GM12801 (cell line): ENCODE data around the gene CALML5.

Experiments used
- TF ChIP-seq, protein P1 (sequence below): IDR thresholded peaks from one replicate; pipeline ENCODE4 v1.5.1; 2011; ENCODE audit warnings: control low read depth; ENCODE audit not compliant: insufficient read length; ENCODE audit errors: extremely low read depth

CALML5 gene

DNA sequence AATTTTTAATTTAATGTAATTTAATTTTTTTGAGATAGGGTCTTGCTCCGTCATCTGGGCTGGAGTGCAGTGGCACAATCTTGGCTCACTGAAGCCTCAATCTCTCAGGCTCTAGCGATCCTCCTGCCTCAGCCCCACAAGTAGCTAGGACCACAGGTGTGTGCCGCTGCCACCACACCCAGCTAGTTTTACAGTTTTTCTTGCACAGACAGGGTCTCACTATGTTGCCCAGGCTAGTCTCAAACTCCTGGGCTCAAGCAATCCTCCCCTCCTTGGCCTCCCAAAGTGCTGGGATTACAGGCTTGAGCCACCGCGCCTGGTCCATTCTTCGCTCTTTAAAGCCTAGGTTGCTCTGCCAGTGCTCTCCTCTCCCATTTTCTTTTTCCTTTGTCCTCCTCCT, 38.3 kb upstream of the CALML5 start:
- TF ChIP-seq, protein P1, sequence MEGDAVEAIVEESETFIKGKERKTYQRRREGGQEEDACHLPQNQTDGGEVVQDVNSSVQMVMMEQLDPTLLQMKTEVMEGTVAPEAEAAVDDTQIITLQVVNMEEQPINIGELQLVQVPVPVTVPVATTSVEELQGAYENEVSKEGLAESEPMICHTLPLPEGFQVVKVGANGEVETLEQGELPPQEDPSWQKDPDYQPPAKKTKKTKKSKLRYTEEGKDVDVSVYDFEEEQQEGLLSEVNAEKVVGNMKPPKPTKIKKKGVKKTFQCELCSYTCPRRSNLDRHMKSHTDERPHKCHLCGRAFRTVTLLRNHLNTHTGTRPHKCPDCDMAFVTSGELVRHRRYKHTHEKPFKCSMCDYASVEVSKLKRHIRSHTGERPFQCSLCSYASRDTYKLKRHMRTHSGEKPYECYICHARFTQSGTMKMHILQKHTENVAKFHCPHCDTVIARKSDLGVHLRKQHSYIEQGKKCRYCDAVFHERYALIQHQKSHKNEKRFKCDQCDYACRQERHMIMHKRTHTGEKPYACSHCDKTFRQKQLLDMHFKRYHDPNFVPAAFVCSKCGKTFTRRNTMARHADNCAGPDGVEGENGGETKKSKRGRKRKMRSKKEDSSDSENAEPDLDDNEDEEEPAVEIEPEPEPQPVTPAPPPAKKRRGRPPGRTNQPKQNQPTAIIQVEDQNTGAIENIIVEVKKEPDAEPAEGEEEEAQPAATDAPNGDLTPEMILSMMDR = no peak

DNA sequence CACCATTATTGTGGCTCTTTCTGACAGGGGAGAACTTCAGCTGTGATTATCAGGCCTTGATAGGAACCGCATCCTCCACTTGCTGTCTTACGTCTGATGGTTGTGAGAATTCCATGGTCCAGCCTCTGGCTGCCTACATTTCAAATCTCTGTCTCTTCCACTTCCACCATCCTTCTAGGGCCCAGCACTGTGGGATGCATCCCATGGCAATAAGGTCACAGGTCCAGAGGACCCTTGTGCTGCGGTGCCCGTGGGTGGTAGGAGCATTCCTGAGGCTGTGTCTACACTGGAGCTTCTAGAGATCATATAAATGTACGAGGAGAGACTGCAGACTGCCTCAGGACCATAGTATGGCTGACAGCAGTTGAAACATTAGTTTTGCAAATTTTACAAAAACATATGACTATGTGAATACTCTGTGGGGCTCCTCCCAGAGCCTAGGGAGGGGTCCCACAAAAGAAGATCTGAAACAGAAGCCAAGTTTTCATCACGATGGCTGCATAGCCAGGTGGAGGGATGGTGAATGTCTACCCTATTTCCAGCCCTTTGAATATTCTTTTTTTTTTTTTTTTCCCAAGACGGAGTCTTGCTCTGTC, 37.2 kb upstream of the CALML5 start:
- TF ChIP-seq, protein P1 = no peak

DNA sequence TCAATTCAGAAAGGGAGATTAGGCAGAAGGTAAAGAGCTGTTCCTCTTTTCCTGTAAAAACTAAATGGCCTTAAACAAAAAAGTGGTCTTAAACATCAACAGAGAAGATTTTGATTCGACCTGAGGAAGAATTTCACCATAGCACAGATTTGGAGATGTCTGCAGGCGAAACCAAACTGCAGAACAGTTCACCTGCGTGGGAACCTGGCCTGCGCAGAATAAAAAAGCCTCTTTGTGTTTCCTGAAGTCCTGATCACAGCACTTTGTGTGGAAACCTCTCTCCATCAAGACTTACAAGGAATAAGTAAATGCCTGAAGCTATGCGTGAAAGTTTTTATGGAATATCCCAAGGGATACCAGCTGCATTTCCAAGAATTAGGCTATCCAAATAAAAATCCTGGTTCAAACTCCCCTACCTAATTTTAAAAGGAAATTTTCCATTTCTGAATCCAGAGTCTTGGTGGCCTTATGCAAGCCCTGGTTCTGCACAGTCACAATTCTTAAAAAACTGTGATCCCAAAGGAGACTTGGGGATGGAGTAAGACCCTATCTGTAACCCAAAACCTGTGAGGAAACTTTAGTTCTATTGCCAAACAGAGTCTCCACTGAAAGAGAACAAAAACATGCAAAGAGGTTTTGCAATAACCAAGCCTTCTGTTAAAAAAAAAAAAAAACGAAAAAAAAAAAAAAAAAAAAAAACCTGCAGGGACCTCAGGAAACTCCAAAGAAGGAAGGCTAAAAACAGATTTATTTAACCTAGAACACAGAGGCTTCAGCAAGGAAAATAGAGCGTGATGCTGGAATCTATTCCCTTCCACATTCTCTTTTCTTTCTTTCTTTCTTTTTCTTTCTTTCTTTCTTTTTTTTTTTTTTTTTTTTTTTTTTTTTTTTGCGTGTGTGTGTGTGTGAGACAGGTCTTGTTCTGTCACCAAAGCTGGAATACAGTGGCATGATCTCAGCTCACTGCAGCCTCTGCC, 35.8 kb upstream of the CALML5 start:
- TF ChIP-seq, protein P1 = no peak

DNA sequence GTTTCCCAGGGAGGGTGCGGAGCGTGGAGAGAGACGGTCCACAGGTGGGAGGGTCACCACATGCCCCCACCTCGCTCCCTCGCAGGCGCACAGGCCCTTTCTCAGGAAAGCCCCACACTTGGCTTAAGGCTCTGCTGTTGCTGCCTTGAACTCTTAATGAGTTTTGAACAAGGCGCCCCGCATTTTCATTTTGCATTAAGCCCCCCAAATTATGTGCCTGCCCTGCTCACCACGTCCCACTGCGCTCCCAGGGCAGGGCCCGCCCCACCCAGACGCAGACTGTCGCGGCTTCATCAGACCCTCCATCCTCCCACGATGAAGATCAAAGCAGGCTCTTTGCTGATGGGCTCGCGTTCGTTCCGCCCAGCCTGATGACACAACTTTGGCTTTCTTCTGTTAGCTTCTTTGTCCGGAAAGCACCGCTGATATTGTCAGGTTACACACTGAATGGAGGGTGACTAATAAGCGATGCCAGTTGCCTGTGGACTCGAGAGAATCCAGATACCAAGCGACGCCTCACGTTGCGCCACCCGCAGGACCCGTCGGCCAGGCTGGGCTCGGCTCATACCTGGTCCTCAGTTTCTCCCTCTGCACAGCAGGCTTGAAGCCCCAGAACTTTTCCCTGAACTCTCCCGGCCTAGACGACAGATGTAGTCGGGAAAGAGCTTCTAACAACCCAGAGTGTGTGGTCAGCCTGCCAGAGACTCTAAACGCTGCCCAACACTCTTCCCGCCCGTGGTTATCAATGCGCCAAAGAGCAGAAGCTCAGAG, 34.9 kb upstream of the CALML5 start:
- TF ChIP-seq, protein P1 = no peak

DNA sequence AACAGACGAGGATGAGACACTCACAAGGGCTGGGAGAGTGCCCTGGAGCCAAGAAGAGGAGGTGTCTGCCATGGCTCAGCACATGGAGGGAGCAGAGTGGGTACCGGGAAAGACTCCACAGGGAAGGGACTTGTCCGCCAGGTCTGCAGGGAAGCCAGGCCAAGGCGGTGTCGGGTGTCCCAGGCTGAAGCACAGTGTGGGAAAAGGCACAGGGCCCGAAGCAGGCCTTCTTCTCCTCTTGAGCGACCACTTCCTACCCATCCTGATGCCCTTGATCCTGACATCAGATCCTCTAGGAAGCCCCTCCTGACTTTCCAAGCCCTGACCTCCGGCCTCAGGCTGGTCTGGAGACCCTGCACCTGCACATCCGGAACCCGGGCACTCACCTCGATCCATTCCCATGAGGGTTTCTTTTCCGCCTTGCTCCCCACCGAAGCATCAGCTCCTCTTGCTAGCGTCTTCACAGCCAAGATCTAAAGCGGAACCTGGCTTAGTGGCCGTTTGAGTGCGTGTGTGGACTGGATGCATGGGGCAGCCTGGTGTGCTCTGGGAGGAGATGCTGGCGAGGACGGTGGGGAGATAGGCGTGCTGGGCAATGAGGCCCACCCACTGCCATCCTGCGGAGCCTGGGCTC, 33.8 kb upstream of the CALML5 start:
- TF ChIP-seq, protein P1 = no peak

DNA sequence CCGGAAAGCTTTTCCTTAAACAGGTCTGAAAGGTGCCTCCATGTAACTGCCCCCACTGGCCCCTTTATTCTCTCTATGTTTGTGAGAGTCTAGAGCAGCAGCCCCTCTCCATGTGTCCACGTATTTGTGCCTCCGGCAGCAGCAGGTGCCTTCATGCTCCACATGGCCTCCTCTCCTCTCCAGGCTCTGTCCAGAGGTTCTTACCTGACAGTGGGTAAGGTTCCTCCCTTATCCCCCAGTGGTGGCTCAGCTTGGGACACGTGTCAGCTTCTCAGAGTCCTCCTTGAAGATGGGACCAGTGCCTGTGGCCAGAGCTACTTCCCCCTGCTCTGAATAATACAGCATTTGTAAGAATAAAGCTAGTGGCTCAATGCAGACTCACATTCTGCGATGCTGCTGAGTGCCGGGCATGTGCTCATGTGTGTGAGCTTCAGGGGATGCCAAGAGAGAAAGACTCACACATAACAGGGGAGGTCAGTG, 33.3 kb upstream of the CALML5 start:
- TF ChIP-seq, protein P1 = no peak

DNA sequence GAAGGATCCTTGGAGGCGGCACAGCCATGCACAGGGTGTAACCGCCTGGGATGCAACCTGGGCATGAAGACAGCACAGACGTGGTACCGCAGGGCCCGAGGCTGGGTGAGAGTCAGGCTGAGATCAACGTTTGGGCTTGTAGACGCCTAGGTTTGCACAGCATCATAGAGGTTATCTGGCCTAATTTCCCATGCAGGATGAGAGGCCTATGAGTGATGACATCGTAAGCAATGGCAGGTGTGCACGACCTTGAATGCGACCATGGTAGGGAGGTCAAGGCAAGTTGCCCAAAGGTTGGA, 32.9 kb upstream of the CALML5 start:
- TF ChIP-seq, protein P1 = no peak
